Gastroesophageal sphincter (tissue), 4 donors: Measurements from ENCODE around the gene RFX4. TPM values are rescaled to one million over a fixed set of nuclear protein-coding genes. Genes with fewer than 3 reads are reported as not detected.

Experiments used
- ATAC-seq: fragments of 150-250 bp; one replicate; pipeline ENCODE4 v1.9.1; 2016; ENCODE audit warnings: mild to moderate bottlenecking, moderate library complexity
- H3K27ac ChIP-seq, 4 donors: fragments of 200-600 bp; sonication (generic) in 3 of 4; 1 replicate in 3 of 4; 2 replicates in 1 of 4; pipeline ENCODE4 v1.5.1; 2016 to 2019
- H3K27me3 ChIP-seq: fragments of 200-600 bp; sonication (generic); one replicate; pipeline ENCODE4 v1.5.1; 2019
- H3K36me3 ChIP-seq, 2 donors: fragments of 200-600 bp; sonication (generic); one replicate each; pipeline ENCODE4 v1.5.1; 2019; ENCODE audit warnings: control low read depth in 1 of 2
- H3K4me1 ChIP-seq, 3 donors: fragments of 200-600 bp; sonication (generic); 1 replicate in 2 of 3; 2 replicates in 1 of 3; pipeline ENCODE4 v1.5.1; 2016 to 2019; ENCODE audit warnings: control low read depth in 2 of 3
- H3K4me3 ChIP-seq, 2 donors: fragments of 200-600 bp; sonication (generic); one replicate each; pipeline ENCODE4 v1.5.1; 2019; ENCODE audit warnings: mild to moderate bottlenecking in 1 of 2, moderate library complexity in 1 of 2
- H3K9me3 ChIP-seq, 3 donors: fragments of 200-600 bp; sonication (generic); one replicate each; pipeline ENCODE4 v1.5.1; 2017 to 2019; ENCODE audit warnings: control low read depth in 2 of 3
- EP300 ChIP-seq: sonication (generic); formaldehyde crosslinking; IDR thresholded peaks from one replicate; pipeline ENCODE4 v1.6.1; 2017; ENCODE audit warnings: antibody characterized with exemption, mild to moderate bottlenecking
- POLR2A ChIP-seq, 2 donors: fragments of 450-650 bp; IDR thresholded peaks; one replicate each; pipeline ENCODE4 v1.6.1; 2017; ENCODE audit warnings: antibody characterized with exemption in 2 of 2, mild to moderate bottlenecking in 2 of 2, moderate library complexity in 1 of 2
- POLR2AphosphoS5 ChIP-seq: sonication (generic); formaldehyde crosslinking; IDR thresholded peaks from one replicate; pipeline ENCODE4 v1.6.1; 2017; ENCODE audit warnings: antibody characterized with exemption
- WGBS, 2 donors: methylation state at CpG; one replicate each; pipeline ENCODE4 v1.1.5; 2018; ENCODE audit warnings: low coverage in 1 of 2; 5-methylcytosine and 5-hydroxymethylcytosine counted together
- total RNA-seq, 4 donors: library from RNA; depleted of rRNA; stranded (reverse); fragments of >200 nt; gene quantifications; one replicate each; pipeline ENCODE4 v1.1.0, GENCODE V29; 2016
- TF ChIP-seq, protein P1 (sequence below), 4 experiments: fragments of 200-600 bp in 2 of 4; fragments of 450-650 bp in 2 of 4; sonication (generic) in 1 of 4; IDR thresholded peaks; one replicate each; pipeline ENCODE4 v1.5.1; 2017 to 2019; ENCODE audit warnings: antibody characterized with exemption in 4 of 4, mild to moderate bottlenecking in 2 of 4, moderate library complexity in 2 of 4

RFX4 gene
- total RNA-seq, 4 donors from 2014 or later = not detected

DNA sequence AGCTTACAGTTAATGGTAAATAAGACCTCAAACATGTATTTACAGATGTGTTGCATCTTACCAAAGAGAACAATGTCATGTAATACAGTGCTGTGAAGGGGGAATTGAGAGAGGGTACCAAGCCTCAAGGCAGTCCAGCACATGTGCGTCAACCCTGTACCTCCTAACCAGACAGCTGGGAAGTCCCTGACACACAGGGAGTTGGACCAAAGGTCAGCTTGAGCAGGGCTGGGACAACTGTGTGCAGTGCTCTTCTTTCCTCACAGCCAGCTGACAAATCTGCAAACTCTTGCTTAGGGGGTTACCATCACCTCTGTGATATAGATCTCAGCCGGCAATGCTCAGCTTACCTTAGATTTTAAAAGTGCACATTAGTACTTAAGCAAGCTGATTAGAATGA is 134.9 kb downstream of the RFX4 start:
- Histone ChIP-seq H3K4me3 (no peak overlapping the region), H3K27ac (no peak overlapping the region), H3K36me3 (no peaks in the 10 kb centered on the region), H3K4me1 (no peaks in the 10 kb centered on the region), H3K27me3 (peaks cover 14% of the 10 kb centered on the region), H3K9me3 (no peaks in the 10 kb centered on the region)
- ATAC-seq = no peak
- 100% methylated on average over 2 of the region's 2 CpGs; no CpG with 5 or more reads in 1 of the 2 donors for WGBS, 2 donors
- TF ChIP-seq EP300 = no peak
- no peak for TF ChIP-seq POLR2A (IDR thresholded peaks at IDR 0.05)
- TF ChIP-seq, protein P1, sequence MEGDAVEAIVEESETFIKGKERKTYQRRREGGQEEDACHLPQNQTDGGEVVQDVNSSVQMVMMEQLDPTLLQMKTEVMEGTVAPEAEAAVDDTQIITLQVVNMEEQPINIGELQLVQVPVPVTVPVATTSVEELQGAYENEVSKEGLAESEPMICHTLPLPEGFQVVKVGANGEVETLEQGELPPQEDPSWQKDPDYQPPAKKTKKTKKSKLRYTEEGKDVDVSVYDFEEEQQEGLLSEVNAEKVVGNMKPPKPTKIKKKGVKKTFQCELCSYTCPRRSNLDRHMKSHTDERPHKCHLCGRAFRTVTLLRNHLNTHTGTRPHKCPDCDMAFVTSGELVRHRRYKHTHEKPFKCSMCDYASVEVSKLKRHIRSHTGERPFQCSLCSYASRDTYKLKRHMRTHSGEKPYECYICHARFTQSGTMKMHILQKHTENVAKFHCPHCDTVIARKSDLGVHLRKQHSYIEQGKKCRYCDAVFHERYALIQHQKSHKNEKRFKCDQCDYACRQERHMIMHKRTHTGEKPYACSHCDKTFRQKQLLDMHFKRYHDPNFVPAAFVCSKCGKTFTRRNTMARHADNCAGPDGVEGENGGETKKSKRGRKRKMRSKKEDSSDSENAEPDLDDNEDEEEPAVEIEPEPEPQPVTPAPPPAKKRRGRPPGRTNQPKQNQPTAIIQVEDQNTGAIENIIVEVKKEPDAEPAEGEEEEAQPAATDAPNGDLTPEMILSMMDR (IDR thresholded peaks at IDR 0.05) = no peak

DNA sequence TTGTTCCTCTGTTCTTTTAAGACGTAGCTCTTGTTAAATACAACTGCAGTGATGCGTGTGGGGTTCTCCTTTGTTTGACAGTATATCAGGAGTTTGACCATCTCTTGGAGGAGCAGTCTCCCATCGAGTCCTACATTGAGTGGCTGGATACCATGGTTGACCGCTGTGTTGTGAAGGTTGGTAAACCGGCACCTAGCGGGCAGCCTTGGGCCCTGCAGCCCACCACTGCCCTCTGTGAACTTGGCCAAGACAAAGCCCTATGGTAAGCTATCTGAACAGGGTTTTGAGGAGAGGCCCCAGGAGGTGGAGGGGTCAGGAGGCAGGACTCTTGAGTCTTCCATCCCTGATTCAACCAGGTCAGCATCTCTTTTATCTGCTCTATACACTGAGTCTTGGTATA is 137.1 kb downstream of the RFX4 start:
- peaks cover 8% of the 10 kb centered on the region for H3K27me3 ChIP-seq
- no peak overlapping the region for H3K27ac ChIP-seq
- 78 to 80% methylated on average over 1 to 4 of the region's 6 CpGs for WGBS, 2 donors
- no peak for ATAC-seq
- no peaks in the 10 kb centered on the region for H3K4me1 ChIP-seq
- H3K9me3 ChIP-seq = no peaks in the 10 kb centered on the region
- no peak for TF ChIP-seq POLR2A (IDR thresholded peaks at IDR 0.05)
- TF ChIP-seq, protein P1 (IDR thresholded peaks at IDR 0.05) = no peak
- no peak for TF ChIP-seq POLR2AphosphoS5
- no peak for TF ChIP-seq EP300
- no peaks in the 10 kb centered on the region for H3K36me3 ChIP-seq
- no peak overlapping the region for H3K4me3 ChIP-seq

DNA sequence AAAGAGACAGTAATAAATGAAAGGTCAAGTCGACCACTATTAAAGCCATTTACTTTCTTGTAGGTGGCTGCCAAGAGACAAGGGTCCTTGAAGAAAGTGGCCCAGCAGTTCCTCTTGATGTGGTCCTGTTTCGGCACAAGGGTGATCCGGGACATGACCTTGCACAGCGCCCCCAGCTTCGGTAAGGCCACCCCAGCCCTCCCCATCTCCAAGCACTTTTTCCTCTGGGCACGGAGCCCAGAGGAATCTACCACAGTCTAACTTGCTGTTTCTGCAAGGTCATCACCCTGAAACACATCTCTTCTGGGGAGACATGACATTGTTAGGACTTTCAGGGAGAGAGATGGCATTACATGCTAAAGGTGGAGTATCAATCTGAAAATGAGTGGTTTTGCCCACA is 137.9 kb downstream of the RFX4 start:
- Histone ChIP-seq H3K9me3 (no peaks in the 10 kb centered on the region), H3K27ac (no peak overlapping the region), H3K4me1 (no peaks in the 10 kb centered on the region), H3K36me3 (no peaks in the 10 kb centered on the region), H3K27me3 (peaks cover 8% of the 10 kb centered on the region), H3K4me3 (no peak overlapping the region)
- 100% methylated on average over 1 of the region's 6 CpGs for WGBS, 2 donors
- ATAC-seq = no peak
- TF ChIP-seq, protein P1 (IDR thresholded peaks at IDR 0.05) = no peak
- TF ChIP-seq EP300 = no peak
- no peak for TF ChIP-seq POLR2AphosphoS5
- no peak for TF ChIP-seq POLR2A (IDR thresholded peaks at IDR 0.05)

DNA sequence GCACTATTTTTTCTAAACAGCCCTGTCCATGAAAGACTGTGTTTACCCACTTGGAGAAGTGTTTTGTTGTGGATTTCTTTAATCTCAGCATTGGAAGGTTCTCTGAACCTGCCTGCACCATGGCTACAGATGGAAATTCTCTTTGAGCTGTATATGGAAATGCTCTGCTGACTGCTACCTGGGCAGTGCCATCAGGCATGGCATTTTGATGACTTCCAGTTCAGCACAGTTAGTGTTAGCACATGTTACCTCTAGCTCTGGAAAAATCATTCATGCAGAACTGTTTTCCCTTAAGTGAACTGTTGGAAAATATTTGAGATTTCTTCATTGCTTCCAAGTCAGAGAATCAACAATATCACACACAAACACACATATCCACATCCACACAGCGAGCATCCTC is 139.1 kb downstream of the RFX4 start:
- Histone ChIP-seq H3K27me3 (peaks cover 8% of the 10 kb centered on the region), H3K9me3 (no peaks in the 10 kb centered on the region), H3K4me1 (no peaks in the 10 kb centered on the region), H3K36me3 (no peaks in the 10 kb centered on the region), H3K27ac (no peak overlapping the region), H3K4me3 (no peak overlapping the region)
- 92 to 100% methylated on average over 1 of the region's 1 CpG for WGBS, 2 donors
- TF ChIP-seq POLR2A (IDR thresholded peaks at IDR 0.05) = no peak
- no peak for ATAC-seq

DNA sequence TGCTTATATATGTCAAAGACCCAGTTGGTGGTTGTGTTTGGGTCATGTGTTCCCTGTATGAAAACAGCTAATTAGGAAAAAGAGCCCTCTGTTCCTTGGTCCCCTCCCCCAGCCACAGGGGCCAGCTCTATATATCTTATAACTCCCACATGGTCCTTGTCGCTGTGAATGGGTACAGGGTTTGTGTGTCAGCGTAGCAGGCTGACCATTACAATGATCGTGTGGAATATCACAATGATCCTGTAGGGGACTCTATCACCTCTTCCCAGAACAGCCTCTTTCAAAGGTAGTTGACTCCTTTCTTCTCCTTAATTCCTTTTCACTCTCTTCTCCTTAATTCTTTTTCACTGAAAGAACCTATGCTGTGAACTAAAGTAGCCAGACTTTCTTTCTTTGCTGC is 140.0 kb downstream of the RFX4 start:
- ATAC-seq = no peak
- no peak overlapping the region for H3K4me3 ChIP-seq
- H3K36me3 ChIP-seq = no peaks in the 10 kb centered on the region
- 42 to 57% methylated on average over 3 of the region's 3 CpGs for WGBS, 2 donors
- no peaks in the 10 kb centered on the region for H3K4me1 ChIP-seq
- TF ChIP-seq EP300 = no peak
- TF ChIP-seq, protein P1 (IDR thresholded peaks at IDR 0.05) = no peak
- H3K9me3 ChIP-seq = no peaks in the 10 kb centered on the region
- H3K27me3 ChIP-seq = peaks cover 3% of the 10 kb centered on the region
- no peak overlapping the region for H3K27ac ChIP-seq

DNA sequence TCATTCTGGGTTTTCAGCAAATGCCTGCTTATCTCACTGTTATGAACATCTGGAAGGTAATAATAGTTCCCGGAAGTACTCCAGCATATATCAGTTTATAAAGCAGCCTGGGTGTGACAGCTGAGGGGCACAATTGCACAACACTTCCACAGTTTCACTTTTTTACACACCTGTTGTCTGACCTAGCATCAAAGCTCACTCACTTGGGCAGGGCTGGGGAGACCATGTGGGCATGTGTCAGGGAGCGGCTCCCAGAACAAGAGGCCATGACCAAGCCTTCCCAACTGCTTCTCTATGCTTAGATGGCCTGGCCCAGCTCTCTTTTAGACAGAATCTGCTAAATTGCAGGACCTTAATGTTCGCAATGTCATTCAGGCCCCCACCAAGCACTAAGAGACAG is 140.6 kb downstream of the RFX4 start:
- no peak for ATAC-seq
- Histone ChIP-seq H3K4me3 (no peak overlapping the region), H3K36me3 (no peaks in the 10 kb centered on the region), H3K27ac (no peak overlapping the region), H3K27me3 (no peaks in the 10 kb centered on the region), H3K4me1 (no peaks in the 10 kb centered on the region), H3K9me3 (no peaks in the 10 kb centered on the region)
- no peak for TF ChIP-seq POLR2A (IDR thresholded peaks at IDR 0.05)
- TF ChIP-seq EP300 = no peak
- TF ChIP-seq, protein P1 (IDR thresholded peaks at IDR 0.05) = no peak
- no peak for TF ChIP-seq POLR2AphosphoS5
- 50 to 80% methylated on average over 1 to 2 of the region's 3 CpGs for WGBS, 2 donors
